Measurements from ENCODE around the gene BBS9.

GRCh38 chr7:33651998-33652515, 522.7 kb downstream of the BBS9 start:
- TF ChIP-seq CTCF (IDR thresholded peaks at IDR 0.05; ENCODE audit: extremely low read depth in 1 of 2, insufficient read depth in 1 of 2, low read depth in 1 of 2, low read length in 2 of 2), result no peak
- no peak for TF ChIP-seq POLR2A (IDR thresholded peaks at IDR 0.05; ENCODE audit: low read depth, low read length)
- TF ChIP-seq POLR2AphosphoS5 (IDR thresholded peaks at IDR 0.05; ENCODE audit: insufficient read depth, low read depth, low read length), result no peak
- TF ChIP-seq JUN (IDR thresholded peaks at IDR 0.05; ENCODE audit: borderline replicate concordance, insufficient read depth, insufficient read length, low read depth), result no peak
- TF ChIP-seq MAX (IDR thresholded peaks at IDR 0.05; ENCODE audit: insufficient read depth, insufficient read length), result no peak

Measured in endothelial cell of umbilical vein (primary cell).